IPS-11a (cell line): Measurements from ENCODE around the gene TMEM151A.
A peak's percentile ranks its signal among the peaks of the same experiment; 100 is the strongest.

ENCODE experiments used
- H3K4me3 ChIP-seq: one replicate; pipeline ENCODE4 v1.5.1; 2013; ENCODE audit warnings: low read depth, low read length, control low read depth

Gene TMEM151A

GRCh38 chr11:66334605-66335442 is 43.1 kb downstream of the TMEM151A start:
- no peak overlapping the region for H3K4me3 ChIP-seq

DNA sequence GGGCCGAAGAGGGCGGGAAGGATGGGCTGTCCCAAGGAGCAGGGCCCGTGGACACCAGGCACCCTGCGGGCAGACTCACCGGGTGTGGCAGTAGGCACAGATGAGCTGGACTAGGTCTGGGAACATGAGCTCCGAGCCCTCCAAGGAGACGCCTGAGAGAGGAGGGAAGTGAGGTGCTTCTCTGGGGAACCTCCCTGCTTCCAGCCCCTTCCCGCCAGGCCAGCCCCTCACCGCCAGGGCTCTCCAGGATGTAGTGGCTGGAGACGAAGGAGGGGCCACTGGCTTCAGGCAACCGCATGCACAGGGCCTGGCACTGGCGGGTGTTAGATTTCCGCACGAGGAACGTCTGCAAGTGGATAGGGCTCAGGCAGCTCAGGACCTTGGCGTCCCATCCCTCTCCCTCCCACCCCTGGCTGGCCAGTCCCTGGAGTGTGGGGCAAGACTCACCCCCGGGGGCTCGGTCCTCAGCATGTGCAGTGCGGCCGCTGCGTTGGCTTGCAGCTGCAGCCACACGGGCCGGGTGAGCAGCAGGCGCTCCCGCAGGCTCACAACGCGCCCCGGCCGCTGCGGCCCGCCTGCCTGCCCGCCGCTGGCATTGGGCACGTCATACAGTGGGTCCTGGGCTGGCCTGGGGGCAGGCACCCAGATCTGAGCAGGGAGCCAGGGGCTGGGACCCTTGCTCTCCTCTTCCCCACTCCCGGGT is 44.0 kb downstream of the TMEM151A start:
- peak overlapping the region; percentile 24 for H3K4me3 ChIP-seq

DNA sequence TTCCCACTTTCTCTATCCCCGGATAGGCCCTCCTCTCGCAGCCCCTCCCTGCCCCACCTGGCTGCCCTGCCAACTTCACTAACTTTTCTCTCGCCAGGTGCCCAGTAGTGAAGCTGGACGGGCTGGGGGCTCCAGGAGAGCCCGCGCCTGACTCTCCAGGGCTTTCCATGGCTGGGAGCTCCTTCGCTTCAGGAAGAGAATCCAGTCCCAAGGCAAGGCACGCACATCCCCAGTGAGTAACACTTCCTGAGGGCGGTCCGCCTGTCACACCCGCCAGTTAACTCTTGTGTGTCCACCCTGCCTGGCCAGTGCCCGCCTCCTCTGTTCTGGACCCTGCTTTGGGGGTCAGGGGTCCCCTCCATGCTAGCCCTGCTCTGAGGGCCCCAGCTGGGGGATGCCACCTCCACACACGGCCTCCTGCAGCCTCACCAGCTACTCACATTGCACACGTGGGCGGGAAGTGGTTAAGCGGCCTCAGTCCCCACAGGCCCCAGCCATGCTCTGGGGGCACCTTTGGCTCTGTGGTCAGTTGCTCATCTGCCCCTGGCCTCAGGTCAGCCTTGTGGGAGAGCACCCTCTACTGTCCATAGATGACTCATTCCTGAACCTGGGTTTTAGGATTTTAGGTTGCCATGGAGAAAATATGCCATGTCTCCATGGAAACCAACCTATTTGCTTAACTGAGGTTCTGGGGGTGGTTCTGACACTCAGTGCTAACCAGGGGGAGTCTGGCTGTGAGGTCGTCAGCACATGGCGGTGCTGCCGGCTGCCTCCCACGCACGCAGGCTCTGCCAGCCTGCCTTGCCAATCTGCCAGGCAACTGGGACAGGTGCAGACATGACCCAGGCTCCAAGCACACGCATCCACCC is 44.8 kb downstream of the TMEM151A start, which contains the start of gene RIN1:
TSS of gene RIN1 (minus strand) at position 201 of the 869 bp plus-strand sequence. CDS start at position 169, 32 bp downstream.
- peak within 1 kb of the TSS; percentile 24 for H3K4me3 ChIP-seq

DNA sequence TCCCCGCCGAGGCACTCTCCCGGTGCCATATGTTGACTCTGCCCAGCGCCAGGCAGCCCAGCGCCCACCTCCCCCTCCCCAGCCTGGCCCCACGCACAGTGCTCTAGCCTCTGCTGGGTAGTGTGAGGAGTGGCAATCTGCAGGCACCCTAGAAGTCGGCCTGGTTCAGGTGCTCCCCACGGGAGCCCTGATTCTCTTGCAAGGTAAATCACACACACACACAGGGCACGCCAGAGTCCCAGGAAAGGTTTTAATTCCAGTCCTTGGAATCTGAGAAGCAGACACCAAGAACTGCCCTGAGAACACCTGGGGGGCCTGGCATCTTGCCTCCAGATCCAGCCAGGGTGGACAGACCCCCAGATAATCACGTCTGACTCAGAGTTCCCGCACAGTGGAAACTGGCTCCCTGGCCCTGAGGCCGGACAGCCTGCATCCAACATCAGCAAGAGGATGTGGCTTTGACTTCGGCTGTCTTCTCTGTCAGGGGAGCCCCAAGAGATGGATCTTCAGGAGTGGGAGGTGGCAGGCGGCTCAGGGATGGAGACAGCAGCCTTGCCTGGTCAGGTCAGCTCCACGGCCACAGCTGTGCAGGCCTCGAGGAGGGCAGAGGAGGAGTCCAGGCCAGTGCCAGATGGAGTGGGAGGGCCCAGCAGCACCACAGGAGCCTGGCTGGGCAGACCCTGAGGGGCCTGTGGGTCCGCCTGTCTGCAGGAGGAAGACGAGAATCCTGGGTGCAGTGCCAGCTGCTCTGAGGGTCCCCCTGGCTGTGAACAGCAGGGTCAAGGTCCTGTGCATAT is 45.6 kb downstream of the TMEM151A start:
- no peak overlapping the region for H3K4me3 ChIP-seq

- H3K4me3 ChIP-seq: no peak overlapping the region
Measured at GRCh38 chr11:66338276-66339161, 46.8 kb downstream of the TMEM151A start.

- no peak overlapping the region for H3K4me3 ChIP-seq
Measured at GRCh38 chr11:66339162-66339675, 47.5 kb downstream of the TMEM151A start.

- no peak overlapping the region for H3K4me3 ChIP-seq
Measured at GRCh38 chr11:66339686-66340483, 48.2 kb downstream of the TMEM151A start.

DNA sequence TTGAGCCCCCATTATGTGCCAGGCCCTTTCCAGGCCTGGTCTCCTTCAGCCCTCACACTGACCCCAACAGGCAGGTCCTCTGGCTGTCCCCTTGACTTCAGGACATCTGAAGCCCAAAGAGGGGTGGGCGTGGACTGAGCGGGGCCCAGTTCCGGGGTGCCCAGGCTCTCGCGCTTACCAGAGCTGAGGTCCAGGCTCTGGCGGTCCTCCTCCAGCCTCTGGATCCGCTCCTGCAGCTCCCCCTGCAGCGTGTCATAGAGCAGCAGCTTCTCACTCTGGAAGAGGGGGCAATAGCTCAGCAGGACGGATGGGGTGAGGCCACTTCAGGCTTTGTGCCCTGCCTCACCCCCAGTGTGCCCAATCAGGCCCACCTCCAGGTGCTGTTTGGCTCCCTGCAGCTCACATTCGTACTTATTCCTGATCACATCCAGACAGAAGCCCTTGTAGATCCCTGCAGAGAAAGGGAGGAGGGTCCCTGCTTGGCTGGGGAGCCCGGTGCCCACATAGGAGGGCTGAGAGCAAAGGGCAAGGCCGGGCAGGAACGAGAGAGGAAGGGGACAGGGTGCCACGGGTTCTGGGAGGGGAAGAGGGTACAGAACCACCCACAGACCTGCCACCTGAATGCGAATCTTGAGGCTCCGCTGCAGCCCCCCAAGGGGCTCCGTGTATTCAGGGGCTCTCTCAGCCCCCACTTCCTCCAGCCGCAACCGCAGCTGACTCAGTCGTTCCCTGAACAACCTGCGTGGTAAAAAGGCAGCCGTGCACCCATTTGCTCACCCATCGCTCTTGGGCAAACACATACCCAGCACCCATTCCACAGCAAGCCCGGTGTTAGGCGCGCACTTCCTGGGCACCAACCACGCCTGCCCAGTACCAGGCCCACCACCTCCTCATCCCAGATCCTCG is 49.2 kb downstream of the TMEM151A start:
- H3K4me3 ChIP-seq: no peak overlapping the region

DNA sequence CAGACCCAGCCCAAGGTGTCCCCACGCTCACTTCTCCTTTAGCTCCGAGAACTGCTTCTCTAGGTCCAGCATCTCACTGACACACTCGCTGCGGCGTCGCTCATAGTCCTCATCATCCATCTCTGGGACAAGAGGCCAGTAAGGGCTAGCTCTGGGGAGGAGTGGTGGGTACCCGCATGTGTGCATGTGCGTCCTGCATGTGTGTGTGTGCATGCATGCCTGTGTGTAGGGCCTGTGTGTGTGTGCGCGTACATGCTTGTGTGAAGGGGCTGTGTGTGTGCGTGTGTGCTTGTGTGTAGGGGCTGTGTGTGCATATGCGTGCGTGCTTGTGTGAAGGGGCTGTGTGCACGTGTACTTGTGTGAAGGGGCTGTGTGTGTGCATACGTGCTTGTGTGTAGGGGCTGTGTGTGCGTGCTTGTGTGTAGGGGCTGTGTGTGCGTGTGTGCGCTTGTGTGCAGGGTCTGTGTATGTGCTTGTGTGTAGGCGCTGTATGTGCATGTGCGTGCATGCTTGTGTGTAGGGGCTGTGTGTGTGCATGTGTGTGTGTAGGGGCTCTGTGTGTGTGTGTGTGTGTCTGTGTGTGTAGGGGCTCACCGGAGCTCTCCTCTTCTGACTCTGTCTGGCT is 49.9 kb downstream of the TMEM151A start:
- H3K4me3 ChIP-seq: no peak overlapping the region

- no peak overlapping the region for H3K4me3 ChIP-seq
Measured at GRCh38 chr11:66343176-66343575, 51.5 kb downstream of the TMEM151A start.

DNA sequence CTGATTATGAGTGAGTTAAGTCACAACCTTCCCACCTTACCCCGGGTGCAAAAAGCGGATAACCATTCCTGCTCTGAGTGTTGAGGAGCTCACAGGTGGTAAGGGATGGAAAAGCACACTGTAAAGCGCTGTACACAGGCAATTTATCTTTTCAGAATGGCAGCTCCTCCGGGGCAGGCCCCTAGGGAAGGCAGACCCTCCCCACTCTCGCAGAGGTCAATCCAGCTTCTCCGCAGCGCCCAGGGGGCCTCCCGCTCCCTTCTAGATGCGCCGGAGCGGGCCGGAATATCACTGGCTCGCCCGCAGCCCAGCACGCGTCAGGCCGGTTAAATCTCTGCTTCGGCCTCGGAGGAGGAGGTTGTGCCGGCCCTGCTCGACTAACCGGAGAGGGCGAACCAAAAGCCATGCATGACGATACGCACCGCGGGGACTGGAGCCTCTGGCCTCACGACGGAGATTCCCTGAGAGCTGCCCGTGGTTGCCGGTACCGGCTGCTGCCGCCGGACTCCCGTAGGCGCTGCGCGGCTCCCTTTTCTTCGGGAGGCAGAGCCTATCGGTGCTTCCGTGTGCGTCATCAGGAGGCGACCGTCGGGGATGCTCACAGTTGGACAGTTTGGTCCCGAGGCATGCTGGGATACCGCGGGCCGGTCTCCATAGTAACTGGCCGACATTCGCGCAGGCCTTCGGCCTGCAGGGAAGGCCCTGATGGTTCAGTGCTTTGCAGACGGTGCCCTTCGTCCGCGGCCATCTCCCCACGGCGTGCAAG is 53.0 kb downstream of the TMEM151A start, which contains the start of gene BRMS1:
TSS of gene BRMS1 (minus strand) at position 555 of the 766 bp plus-strand sequence. CDS start 2,870 bp downstream, outside the sequence.
- peak within 1 kb of the TSS; percentile 98 for H3K4me3 ChIP-seq

DNA sequence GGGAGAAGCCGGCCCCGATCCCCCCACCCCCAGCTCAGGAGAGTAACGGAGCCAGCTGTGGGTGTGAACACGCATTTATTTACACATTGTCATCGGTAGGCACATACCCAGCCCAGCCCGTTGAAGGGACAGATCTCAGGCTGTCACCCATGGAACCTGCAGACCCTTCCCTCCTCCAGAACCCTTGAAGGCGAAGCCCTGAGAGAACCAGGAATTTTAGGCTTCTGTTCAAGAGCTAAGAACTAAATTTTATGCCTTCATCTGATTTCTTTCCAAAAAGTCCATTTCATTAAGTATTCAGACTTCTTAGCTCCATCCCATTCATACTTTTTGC is 53.6 kb downstream of the TMEM151A start:
- H3K4me3 ChIP-seq: peak overlapping the region; percentile 17
